Liver (tissue), 9 donors: ENCODE measurements around the gene REPS2. TPM values are rescaled to one million over a fixed set of nuclear protein-coding genes. Genes with fewer than 3 reads are reported as not detected.

Experiments
- DNase-seq: peaks from one replicate; pipeline ENCODE4 v3.0.0-alpha.2; 2017; ENCODE audit warnings: low spot score
- H3K27ac ChIP-seq, 2 donors: one replicate each; pipeline ENCODE4 v1.7.0; 2013; ENCODE audit warnings: inconsistent platforms in 2 of 2, low read length in 2 of 2, control low read depth in 1 of 2, low read depth in 1 of 2, mild to moderate bottlenecking in 1 of 2
- H3K27me3 ChIP-seq, 4 donors: one replicate each; pipeline versions ENCODE4 v1.6.1 to v1.7.0; 2013; ENCODE audit warnings: low read length in 3 of 4, inconsistent platforms in 1 of 4, mild to moderate bottlenecking in 1 of 4, moderate library complexity in 1 of 4; ENCODE audit not compliant: control insufficient read depth in 4 of 4, insufficient read depth in 4 of 4
- H3K36me3 ChIP-seq, 4 donors: one replicate each; pipeline versions ENCODE4 v1.6.1 to v1.7.0; 2013; ENCODE audit warnings: low read length in 3 of 4, mild to moderate bottlenecking in 3 of 4, low read depth in 1 of 4, moderate library complexity in 1 of 4; ENCODE audit not compliant: control insufficient read depth in 4 of 4, insufficient read depth in 3 of 4
- H3K4me1 ChIP-seq, 4 donors: one replicate each; pipeline versions ENCODE4 v1.6.1 to v1.7.0; 2013; ENCODE audit warnings: low read length in 3 of 4, mild to moderate bottlenecking in 3 of 4, moderate library complexity in 1 of 4; ENCODE audit not compliant: control insufficient read depth in 4 of 4, insufficient read depth in 4 of 4
- H3K4me3 ChIP-seq, 3 donors: one replicate each; pipeline versions ENCODE4 v1.6.1 to v1.7.0; 2013; ENCODE audit warnings: low read length in 3 of 3, control low read depth in 1 of 3, low read depth in 1 of 3, mild to moderate bottlenecking in 1 of 3
- H3K9ac ChIP-seq, 2 donors: one replicate each; pipeline ENCODE4 v1.7.0; 2013; ENCODE audit warnings: low read length in 2 of 2, mild to moderate bottlenecking in 2 of 2, moderate library complexity in 2 of 2, control low read depth in 1 of 2, low read depth in 1 of 2
- H3K9me3 ChIP-seq, 4 donors: one replicate each; pipeline versions ENCODE4 v1.6.1 to v1.7.0; 2013; ENCODE audit warnings: low read length in 3 of 4; ENCODE audit not compliant: control insufficient read depth in 4 of 4
- EGR1 ChIP-seq, 2 donors: IDR thresholded peaks; 2 replicates each; pipeline ENCODE4 v1.6.1; 2016 to 2018; ENCODE audit warnings: antibody characterized with exemption in 2 of 2, low read depth in 2 of 2
- FOXA1 ChIP-seq: IDR thresholded peaks from 2 replicates; pipeline ENCODE4 v1.6.1; 2016; ENCODE audit warnings: antibody characterized with exemption
- FOXA2 ChIP-seq: IDR thresholded peaks from 2 replicates; pipeline ENCODE4 v1.6.1; 2016; ENCODE audit warnings: antibody characterized with exemption
- GABPA ChIP-seq, 2 donors: IDR thresholded peaks in 1 of 2; conservative IDR thresholded peaks in 1 of 2; 2 replicates each; pipeline ENCODE4 v1.6.1; 2016; ENCODE audit warnings: antibody characterized with exemption in 2 of 2, mild to moderate bottlenecking in 1 of 2, moderate library complexity in 1 of 2
- HNF4A ChIP-seq, 2 donors: conservative IDR thresholded peaks; 2 replicates each; pipeline ENCODE4 v1.6.1; 2016; ENCODE audit warnings: antibody characterized with exemption in 2 of 2, mild to moderate bottlenecking in 2 of 2
- HNF4G ChIP-seq: IDR thresholded peaks from 2 replicates; pipeline ENCODE4 v1.6.1; 2016; ENCODE audit warnings: antibody characterized with exemption
- JUND ChIP-seq, 2 donors: IDR thresholded peaks; 2 replicates each; pipeline ENCODE4 v1.6.1; 2016; ENCODE audit warnings: antibody characterized with exemption in 2 of 2
- NR2F2 ChIP-seq: IDR thresholded peaks from 2 replicates; pipeline ENCODE4 v1.6.1; 2016; ENCODE audit warnings: antibody characterized with exemption
- RAD21 ChIP-seq, 2 donors: IDR thresholded peaks; 2 replicates each; pipeline ENCODE4 v1.6.1; 2016; ENCODE audit warnings: antibody characterized with exemption in 2 of 2, mild to moderate bottlenecking in 2 of 2
- REST ChIP-seq: IDR thresholded peaks from 2 replicates; pipeline ENCODE4 v1.6.1; 2016; ENCODE audit warnings: antibody characterized with exemption, mild to moderate bottlenecking
- RXRA ChIP-seq, 2 donors: IDR thresholded peaks; 2 replicates each; pipeline ENCODE4 v1.6.1; 2017 to 2018; ENCODE audit warnings: antibody characterized with exemption in 2 of 2, mild to moderate bottlenecking in 1 of 2
- SP1 ChIP-seq: IDR thresholded peaks from 2 replicates; pipeline ENCODE4 v1.6.1; 2018; ENCODE audit warnings: antibody characterized with exemption, mild to moderate bottlenecking
- TAF1 ChIP-seq: conservative IDR thresholded peaks from 2 replicates; pipeline ENCODE4 v1.6.1; 2016; ENCODE audit warnings: antibody characterized with exemption, mild to moderate bottlenecking
- YY1 ChIP-seq: IDR thresholded peaks from 2 replicates; pipeline ENCODE4 v1.6.1; 2016; ENCODE audit warnings: antibody characterized with exemption, mild to moderate bottlenecking
- ZBTB33 ChIP-seq: IDR thresholded peaks from 2 replicates; pipeline ENCODE4 v1.6.1; 2016; ENCODE audit warnings: antibody characterized with exemption
- WGBS: extraction: QIAGEN DNeasy Blood & Tissue Kit; methylation state at CpG from one replicate; pipeline ENCODE4 v1.1.7; 2013; 5-methylcytosine and 5-hydroxymethylcytosine counted together
- polyA plus RNA-seq, 2 donors: library from polyadenylated mRNA; stranded (reverse) in 1 of 2; unstranded in 1 of 2; fragments of 200-250 nt in 1 of 2; fragments of >200 nt in 1 of 2; fragmentation: Nextera tagmentation in 1 of 2; extraction: Ambion mirVana in 1 of 2; gene quantifications; one replicate each; pipeline versions ENCODE4 v1.2.1 to v1.2.3, GENCODE V29; 2013 to 2015
- total RNA-seq, 2 donors: library from RNA; depleted of rRNA; stranded (reverse); fragments of >200 nt; gene quantifications; one replicate each; pipeline ENCODE4 v1.2.3, GENCODE V29; 2014
- TF ChIP-seq, protein P1 (sequence below): IDR thresholded peaks from 2 replicates; pipeline ENCODE4 v1.6.1; 2016; ENCODE audit warnings: antibody characterized with exemption
- TF ChIP-seq, protein P2 (sequence below): fragments of 150-350 bp; IDR thresholded peaks from 2 replicates; pipeline ENCODE4 v1.5.1; 2017; ENCODE audit warnings: improper control_type of control experiment, low read depth, low read length; ENCODE audit not compliant: missing input control
- TF ChIP-seq, protein P3 (sequence below): IDR thresholded peaks from 2 replicates; pipeline ENCODE4 v1.6.1; 2016; ENCODE audit warnings: antibody characterized with exemption
- donor health status: healthy.
- donor health status: healthy.
- donor health status: healthy.
- donor health status: healthy.
- donor health status: healthy.

Gene REPS2
- total and polyA plus RNA-seq, 4 donors: 3.5 to 10.7 (median 6.2) TPM

- Histone ChIP-seq H3K4me1 (no peaks in the 10 kb centered on the region), H3K27me3 (no peaks in the 10 kb centered on the region), H3K9ac (no peak overlapping the region), H3K27ac (no peak overlapping the region), H3K4me3 (no peak overlapping the region), H3K9me3 (no peaks in the 10 kb centered on the region), H3K36me3 (peaks cover 0 to 2% (median 0%) of the 10 kb centered on the region in 4 donors)
- TF ChIP-seq RAD21 (IDR thresholded peaks at IDR 0.05) (no peak), REST (no peak), EGR1 (IDR thresholded peaks at IDR 0.05; ENCODE audit: low read depth in 2 of 2) (no peak), HNF4G (no peak), YY1 (no peak), FOXA2 (no peak), RXRA (IDR thresholded peaks at IDR 0.05) (no peak), FOXA1 (no peak), JUND (IDR thresholded peaks at IDR 0.05) (no peak), NR2F2 (no peak), SP1 (no peak), TAF1 (no peak), HNF4A (conservative IDR thresholded peaks at IDR 0.05) (no peak), GABPA (IDR thresholded peaks at IDR 0.05 in 1 of 2, conservative IDR thresholded peaks at IDR 0.05 in 1 of 2) (no peak), ZBTB33 (no peak)
- TF ChIP-seq, protein P1, sequence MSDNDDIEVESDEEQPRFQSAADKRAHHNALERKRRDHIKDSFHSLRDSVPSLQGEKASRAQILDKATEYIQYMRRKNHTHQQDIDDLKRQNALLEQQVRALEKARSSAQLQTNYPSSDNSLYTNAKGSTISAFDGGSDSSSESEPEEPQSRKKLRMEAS: no peak
- TF ChIP-seq, protein P2, sequence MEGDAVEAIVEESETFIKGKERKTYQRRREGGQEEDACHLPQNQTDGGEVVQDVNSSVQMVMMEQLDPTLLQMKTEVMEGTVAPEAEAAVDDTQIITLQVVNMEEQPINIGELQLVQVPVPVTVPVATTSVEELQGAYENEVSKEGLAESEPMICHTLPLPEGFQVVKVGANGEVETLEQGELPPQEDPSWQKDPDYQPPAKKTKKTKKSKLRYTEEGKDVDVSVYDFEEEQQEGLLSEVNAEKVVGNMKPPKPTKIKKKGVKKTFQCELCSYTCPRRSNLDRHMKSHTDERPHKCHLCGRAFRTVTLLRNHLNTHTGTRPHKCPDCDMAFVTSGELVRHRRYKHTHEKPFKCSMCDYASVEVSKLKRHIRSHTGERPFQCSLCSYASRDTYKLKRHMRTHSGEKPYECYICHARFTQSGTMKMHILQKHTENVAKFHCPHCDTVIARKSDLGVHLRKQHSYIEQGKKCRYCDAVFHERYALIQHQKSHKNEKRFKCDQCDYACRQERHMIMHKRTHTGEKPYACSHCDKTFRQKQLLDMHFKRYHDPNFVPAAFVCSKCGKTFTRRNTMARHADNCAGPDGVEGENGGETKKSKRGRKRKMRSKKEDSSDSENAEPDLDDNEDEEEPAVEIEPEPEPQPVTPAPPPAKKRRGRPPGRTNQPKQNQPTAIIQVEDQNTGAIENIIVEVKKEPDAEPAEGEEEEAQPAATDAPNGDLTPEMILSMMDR: no peak
- TF ChIP-seq, protein P3, sequence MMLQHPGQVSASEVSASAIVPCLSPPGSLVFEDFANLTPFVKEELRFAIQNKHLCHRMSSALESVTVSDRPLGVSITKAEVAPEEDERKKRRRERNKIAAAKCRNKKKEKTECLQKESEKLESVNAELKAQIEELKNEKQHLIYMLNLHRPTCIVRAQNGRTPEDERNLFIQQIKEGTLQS: no peak
- DNase-seq: no peak
- WGBS: 91% methylated on average over 3 of the region's 3 CpGs
Observed at GRCh38 chrX:17030580-17031270, 84.3 kb downstream of the REPS2 start.
